ENCODE results near the gene TRMT44.

DNA sequence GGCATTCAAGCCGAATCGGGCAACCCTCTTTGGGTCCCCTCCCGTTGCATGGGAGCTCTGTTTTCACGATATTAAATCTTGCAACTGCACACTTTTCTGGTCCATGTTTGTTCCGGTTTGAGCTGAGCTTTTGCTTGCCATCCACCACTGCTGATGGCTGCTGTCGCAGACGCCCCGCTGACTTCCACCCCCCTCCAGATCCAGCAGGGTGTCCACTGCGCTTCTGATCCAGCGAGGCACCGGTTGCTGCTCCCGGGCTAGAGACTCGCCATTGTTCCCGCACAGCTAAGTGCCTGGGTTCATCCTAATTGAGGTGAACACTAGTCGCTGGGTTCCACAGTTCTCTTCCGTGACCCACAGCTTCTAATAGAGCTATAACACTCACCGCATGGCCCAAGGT, 13.3 kb upstream of the TRMT44 start:
- TF ChIP-seq CTCF (IDR thresholded peaks at IDR 0.05), result no peak
- TF ChIP-seq EZH2 (IDR thresholded peaks at IDR 0.05; ENCODE audit: borderline replicate concordance, insufficient read depth, low read depth, low read length, poor library complexity, severe bottlenecking), result no peak
